CD4-positive, alpha-beta T cell (primary cell): ENCODE measurements around the gene SRGAP2B. TPM values are rescaled to one million over a fixed set of nuclear protein-coding genes. Genes with fewer than 3 reads are reported as not detected.
"Not testable (repeated sequence)": the region's sequence is repeated elsewhere in the genome, so short reads cannot be mapped to it uniquely, and the experiment has no call there.

Source experiments
- ATAC-seq: fragments of 200-7000 bp; cut with Tn5 transposase; one replicate; pipeline ENCODE4 v1.10.0; 2022; ENCODE audit warnings: mild to moderate bottlenecking; ENCODE audit not compliant: poor library complexity
- CTCF ChIA-PET: fragments of 350-600 bp; sonication (Branson Sonifier 250); formaldehyde crosslinking; loops from one replicate; lab custom pipeline; 2021; ENCODE audit warnings: antibody characterized with exemption, inconsistent platforms; lab: Charles Lee
- POLR2A ChIA-PET: fragments of 350-600 bp; sonication (Branson Sonifier 250); formaldehyde crosslinking; loops from one replicate; lab custom pipeline; 2021; ENCODE audit warnings: antibody characterized with exemption, inconsistent platforms; lab: Charles Lee
- DNase-seq, 14 experiments: peaks; one replicate each; pipeline ENCODE4 v3.0.0-alpha.2; 2013 to 2020; ENCODE audit warnings: mixed read lengths in 2 of 14
- H3K27ac ChIP-seq, 2 donors: one replicate each; pipeline versions ENCODE4 v1.5.1 to v1.7.0; 2013; ENCODE audit warnings: low read length in 2 of 2, low read depth in 1 of 2, mild to moderate bottlenecking in 1 of 2
- H3K27me3 ChIP-seq, 2 experiments: 1 replicate in 1 of 2; 2 replicates in 1 of 2; pipeline versions ENCODE4 v1.6.1 to v1.7.0; 2013; ENCODE audit warnings: low read length in 2 of 2, control low read depth in 1 of 2, mild to moderate bottlenecking in 1 of 2, moderate library complexity in 1 of 2; ENCODE audit not compliant: insufficient read depth in 2 of 2, control insufficient read depth in 1 of 2
- H3K36me3 ChIP-seq: one replicate; pipeline ENCODE4 v1.6.1; 2013; ENCODE audit warnings: low read length, control low read depth; ENCODE audit not compliant: insufficient read depth
- H3K4me1 ChIP-seq: one replicate; pipeline ENCODE4 v1.6.1; 2013; ENCODE audit warnings: low read length, control low read depth; ENCODE audit not compliant: insufficient read depth
- H3K4me3 ChIP-seq: one replicate; pipeline ENCODE4 v1.5.1; 2013; ENCODE audit warnings: mild to moderate bottlenecking, low read length, moderate library complexity
- H3K9me3 ChIP-seq, 2 experiments: 1 replicate in 1 of 2; 2 replicates in 1 of 2; pipeline versions ENCODE4 v1.6.1 to v1.7.0; 2013; ENCODE audit warnings: low read length in 2 of 2, mild to moderate bottlenecking in 2 of 2, control low read depth in 1 of 2, moderate library complexity in 1 of 2; ENCODE audit not compliant: control insufficient read depth in 1 of 2, insufficient read depth in 1 of 2
- H3K27ac Mint-ChIP-seq: one replicate; pipeline ENCODE4 v1.8.0; 2020; ENCODE audit warnings: mixed read lengths
- H3K27me3 Mint-ChIP-seq: one replicate; pipeline ENCODE4 v1.8.0; 2021; ENCODE audit warnings: mixed read lengths
- H3K36me3 Mint-ChIP-seq: one replicate; pipeline ENCODE4 v1.8.0; 2021; ENCODE audit warnings: low read depth, mixed read lengths
- H3K4me1 Mint-ChIP-seq: one replicate; pipeline ENCODE4 v1.8.0; 2021; ENCODE audit warnings: low read depth, mixed read lengths
- H3K4me3 Mint-ChIP-seq: one replicate; pipeline ENCODE4 v1.8.0; 2020; ENCODE audit warnings: mild to moderate bottlenecking, mixed read lengths
- H3K9me3 Mint-ChIP-seq: one replicate; pipeline ENCODE4 v1.8.0; 2020; ENCODE audit warnings: mixed read lengths
- intact Hi-C, 2 experiments: fragments of 100-400 bp; cut with DNase I in 1 of 2; cut with micrococcal nuclease in 1 of 2; formaldehyde crosslinking; loops; one replicate each; pipeline versions ENCODE4 v1.15.1 to v1.9.0; 2023 to 2025; cut with DNase I, micrococcal nuclease
- total RNA-seq, 174 experiments: library from RNA in 2 of 174; stranded (reverse) in 2 of 174; gene quantifications; one replicate each; pipeline ENCODE4 v1.2.3 and lab custom pipeline; 2021 to 2026

Gene SRGAP2B
- total RNA-seq, 2 experiments from 2014 or later = 11.4 to 11.6 TPM

DNA sequence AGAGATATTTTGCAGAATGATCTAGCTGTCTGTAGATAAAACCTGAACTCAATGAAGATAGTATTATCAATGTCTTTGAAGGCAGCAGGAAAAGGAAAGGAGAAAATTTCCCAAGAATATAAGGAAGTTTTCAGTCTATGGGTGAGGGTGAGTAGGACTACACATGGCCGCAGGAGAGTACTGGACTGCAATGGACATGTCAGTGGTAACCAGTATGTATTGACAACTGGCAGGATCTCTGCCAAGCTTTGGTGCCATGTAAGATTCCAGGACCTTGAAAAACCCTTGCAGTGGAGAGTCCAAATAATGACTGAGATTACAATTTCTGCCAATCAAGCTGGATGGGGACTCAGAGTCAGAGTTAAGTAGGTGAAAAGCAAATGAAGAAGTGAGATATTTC lies 30.0 kb upstream of the SRGAP2B start:
- not testable (repeated sequence) for H3K4me1 ChIP-seq, H3K36me3 Mint-ChIP-seq

DNA sequence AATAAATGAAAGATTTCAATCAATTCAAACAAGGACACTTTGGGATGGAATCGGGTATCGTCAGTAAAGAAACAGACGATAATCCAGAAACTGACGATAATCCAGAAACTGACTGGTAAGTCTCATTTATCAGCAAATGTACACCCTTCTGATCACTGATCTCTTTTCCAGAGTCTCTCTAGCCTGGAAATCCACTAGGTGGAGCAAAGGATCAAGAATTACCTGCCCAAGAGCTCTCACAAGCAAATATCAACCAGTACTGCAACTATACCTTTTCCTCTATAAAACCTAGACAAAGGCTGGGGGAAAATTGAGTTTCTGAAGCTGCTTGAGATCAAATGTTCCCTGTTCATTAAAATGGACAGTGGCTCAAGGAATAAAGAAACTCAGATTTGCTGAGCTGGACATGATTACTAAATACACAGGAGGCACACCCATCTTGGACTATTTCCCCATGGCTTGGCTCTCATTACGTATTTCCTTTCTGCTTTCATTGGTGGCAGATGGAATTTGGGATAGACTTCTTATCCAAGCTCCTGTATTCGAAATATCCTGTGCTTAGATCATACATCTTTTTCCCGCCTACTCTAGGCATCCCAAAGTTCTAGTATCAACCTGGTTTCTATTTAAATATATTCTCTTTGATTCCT lies 29.0 kb upstream of the SRGAP2B start:
- H3K9me3 ChIP-seq, H3K4me3 ChIP-seq, H3K4me3 Mint-ChIP-seq, H3K27me3 ChIP-seq, H3K4me1 ChIP-seq, H3K4me1 Mint-ChIP-seq, H3K27ac Mint-ChIP-seq, intact Hi-C loops, H3K9me3 Mint-ChIP-seq, DNase-seq, H3K27ac ChIP-seq, POLR2A ChIA-PET, H3K36me3 Mint-ChIP-seq, CTCF ChIA-PET, H3K27me3 Mint-ChIP-seq, H3K36me3 ChIP-seq: not testable (repeated sequence)
- peak; percentile 52 for ATAC-seq

More for the DNA sequence above, 30.0 kb upstream of the SRGAP2B start:
- H3K27ac ChIP-seq, H3K27me3 ChIP-seq, intact Hi-C loops, ATAC-seq, DNase-seq, H3K4me1 Mint-ChIP-seq, POLR2A ChIA-PET, H3K9me3 Mint-ChIP-seq, H3K9me3 ChIP-seq, H3K27ac Mint-ChIP-seq, H3K36me3 ChIP-seq, H3K27me3 Mint-ChIP-seq, CTCF ChIA-PET, H3K4me3 Mint-ChIP-seq, H3K4me3 ChIP-seq: not testable (repeated sequence)

GRCh38 chr1:145123062-145123395 lies 27.9 kb upstream of the SRGAP2B start:
- H3K36me3 Mint-ChIP-seq, H3K27me3 ChIP-seq, DNase-seq, H3K27ac Mint-ChIP-seq, H3K9me3 ChIP-seq, POLR2A ChIA-PET, intact Hi-C loops, H3K27me3 Mint-ChIP-seq, H3K4me1 Mint-ChIP-seq, H3K36me3 ChIP-seq, ATAC-seq, CTCF ChIA-PET, H3K4me3 Mint-ChIP-seq, H3K27ac ChIP-seq, H3K4me3 ChIP-seq, H3K9me3 Mint-ChIP-seq, H3K4me1 ChIP-seq: not testable (repeated sequence)

DNA sequence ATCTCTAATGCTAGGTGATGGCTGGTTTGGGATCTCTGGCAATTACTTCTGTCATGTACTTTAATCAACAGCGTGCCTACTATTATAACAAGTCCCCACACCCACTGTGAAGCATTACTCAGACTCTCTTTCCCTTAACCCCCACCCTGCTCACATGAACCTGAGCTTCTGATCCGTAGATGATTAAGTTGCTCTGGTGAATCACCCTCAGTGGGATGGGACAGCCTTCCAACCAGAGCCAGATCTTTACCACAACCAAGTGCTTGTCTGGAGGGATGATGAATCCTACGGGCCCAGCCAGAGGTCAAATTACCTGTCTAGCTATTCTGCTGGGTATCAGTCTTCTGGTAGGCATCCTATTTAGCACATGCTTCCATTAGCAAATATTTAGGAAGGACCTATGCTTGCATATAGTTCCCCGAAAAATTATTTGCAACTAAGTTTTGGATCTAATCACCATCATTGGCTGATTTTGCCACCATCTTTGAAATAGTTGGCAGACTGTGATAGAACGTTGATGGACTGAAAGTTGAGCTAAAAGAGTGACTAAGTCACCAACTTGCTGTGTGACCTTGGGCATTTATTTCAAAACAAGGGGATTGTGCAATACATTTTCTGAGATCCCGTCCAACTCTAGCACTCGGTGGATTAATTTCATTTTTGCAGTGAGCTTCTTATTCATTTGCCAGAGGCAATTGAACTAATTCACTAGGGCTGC lies 27.4 kb upstream of the SRGAP2B start:
- intact Hi-C loops, H3K27me3 Mint-ChIP-seq, DNase-seq, H3K27ac ChIP-seq, H3K9me3 ChIP-seq, H3K4me1 ChIP-seq, CTCF ChIA-PET, H3K9me3 Mint-ChIP-seq, POLR2A ChIA-PET, ATAC-seq, H3K36me3 Mint-ChIP-seq, H3K4me3 ChIP-seq, H3K4me1 Mint-ChIP-seq, H3K36me3 ChIP-seq, H3K4me3 Mint-ChIP-seq, H3K27me3 ChIP-seq, H3K27ac Mint-ChIP-seq: not testable (repeated sequence)

DNA sequence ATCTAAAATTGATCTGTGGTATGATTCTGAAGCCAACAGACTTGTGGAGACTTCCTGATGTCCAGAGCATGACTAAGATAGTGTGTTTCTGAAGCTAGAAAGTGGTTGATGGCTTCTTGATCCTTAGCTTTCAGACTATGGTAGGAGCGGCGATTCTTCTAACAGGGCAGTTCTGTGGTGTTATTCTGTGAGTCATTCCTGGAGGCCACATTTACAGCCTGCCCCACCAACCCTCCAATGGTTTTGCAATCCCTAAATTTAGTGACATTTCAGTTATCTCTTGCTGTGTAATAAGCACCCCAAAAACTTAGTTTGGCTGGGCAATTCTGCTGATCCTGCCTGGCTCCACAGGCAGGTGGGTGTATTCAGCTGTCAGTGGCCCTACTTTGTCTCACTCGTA lies 24.7 kb upstream of the SRGAP2B start:
- DNase-seq, H3K27me3 Mint-ChIP-seq, intact Hi-C loops, H3K36me3 ChIP-seq, CTCF ChIA-PET, POLR2A ChIA-PET, H3K27me3 ChIP-seq, H3K4me1 ChIP-seq, H3K36me3 Mint-ChIP-seq, H3K4me3 ChIP-seq, H3K4me3 Mint-ChIP-seq, ATAC-seq, H3K27ac ChIP-seq, H3K4me1 Mint-ChIP-seq, H3K27ac Mint-ChIP-seq, H3K9me3 Mint-ChIP-seq, H3K9me3 ChIP-seq: not testable (repeated sequence)

GRCh38 chr1:145115587-145116493 lies 20.7 kb upstream of the SRGAP2B start:
- intact Hi-C loops = not testable (repeated sequence)

More at GRCh38 chr1:145115587-145116493, 20.7 kb upstream of the SRGAP2B start:
- H3K27ac Mint-ChIP-seq, H3K4me3 ChIP-seq, H3K4me1 ChIP-seq, H3K27me3 Mint-ChIP-seq, H3K27me3 ChIP-seq, H3K27ac ChIP-seq, H3K4me1 Mint-ChIP-seq, H3K36me3 ChIP-seq, POLR2A ChIA-PET, DNase-seq, CTCF ChIA-PET, H3K36me3 Mint-ChIP-seq, H3K9me3 ChIP-seq, ATAC-seq, H3K4me3 Mint-ChIP-seq, H3K9me3 Mint-ChIP-seq: not testable (repeated sequence)
